Activated CD4-positive, CD25-positive, alpha-beta regulatory T cell treated with anti-CD3 and anti-CD28 coated beads, Interleukin-2, amount 50 U/mL, for 16 hours (primary cell): ENCODE measurements around the gene UGT3A1.

Experiments
- DNase-seq: peaks from one replicate; pipeline ENCODE4 v3.0.0-alpha.2; 2020; ENCODE audit warnings: low read depth, low spot score

The UGT3A1 gene

DNA sequence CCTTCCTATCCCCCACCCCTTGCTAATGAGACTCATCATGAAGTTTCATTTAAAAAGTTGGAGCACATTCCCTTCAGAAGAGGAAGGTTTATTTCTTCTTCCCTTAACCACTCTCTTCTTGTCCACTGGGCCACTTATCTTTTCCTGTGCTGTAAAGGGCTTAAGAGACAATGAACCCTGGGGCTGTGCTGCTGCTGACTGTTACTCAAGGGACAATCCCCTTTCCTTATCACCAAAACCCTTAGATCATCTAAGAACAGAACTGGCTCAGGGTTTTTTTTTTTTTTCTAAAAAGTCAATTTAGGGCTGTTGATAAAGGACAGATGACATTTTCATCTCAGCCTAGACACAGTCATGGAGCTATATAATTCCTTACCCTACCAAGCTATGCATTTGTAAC is 82.4 kb downstream of the UGT3A1 start:
- DNase-seq: no peak

- no peak for DNase-seq
Measured at GRCh38 chr5:35908228-35908627, 83.0 kb downstream of the UGT3A1 start.

DNA sequence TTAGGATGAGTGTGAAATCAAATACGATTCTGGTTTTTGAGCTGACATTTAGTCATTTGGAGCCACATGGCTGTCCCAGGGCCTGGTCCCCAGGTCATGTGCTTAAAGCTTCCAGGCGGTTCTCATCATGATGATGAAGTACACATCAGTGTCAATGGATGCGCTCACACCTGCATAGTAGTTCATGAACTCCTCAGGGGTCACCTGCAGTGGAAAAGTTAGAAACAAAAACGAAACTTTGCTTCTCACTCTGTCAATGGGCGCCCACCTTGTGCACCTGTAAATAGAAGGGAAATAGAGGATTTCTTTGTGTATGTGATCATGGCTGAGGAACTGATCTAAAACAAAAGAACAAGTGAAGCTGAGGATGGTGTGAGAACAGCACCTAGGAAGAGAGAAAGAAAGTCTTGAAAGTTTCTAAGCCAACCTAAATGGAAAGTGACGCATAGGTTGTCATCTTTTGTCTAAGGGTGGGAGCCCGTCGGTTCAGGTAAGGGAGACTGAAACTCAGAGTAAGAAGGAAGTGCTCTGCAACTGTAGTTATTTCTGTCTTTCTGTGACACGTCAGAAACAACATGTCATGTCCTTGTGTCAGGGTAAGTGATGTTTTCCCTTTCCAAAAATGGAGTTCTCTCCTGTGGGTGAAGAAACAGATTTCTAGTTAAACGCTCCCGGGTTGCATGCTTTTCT is 86.6 kb downstream of the UGT3A1 start:
- DNase-seq: no peak

GRCh38 chr5:35903631-35904203 is 87.5 kb downstream of the UGT3A1 start:
- no peak for DNase-seq

- DNase-seq: no peak
Measured at GRCh38 chr5:35902046-35902672, 89.0 kb downstream of the UGT3A1 start.
